ENCODE data around the gene ZFR2. TPM values are rescaled to one million over a fixed set of nuclear protein-coding genes. Genes with fewer than 3 reads are reported as not detected.
"Not testable (repeated sequence)": the region's sequence is repeated elsewhere in the genome, so short reads cannot be mapped to it uniquely, and the experiment has no call there.

ZFR2 gene
- total and polyA plus RNA-seq, 4 experiments from 2014 or later, result 1.2 to 4.1 (median 3.5) TPM

- Mint-ChIP-seq H3K9me3 (peaks cover 0 to 3% (median 0%) of the 10 kb centered on the region in 8 donors), H3K36me3 (peaks cover 6 to 38% of the 10 kb centered on the region in 2 donors), H3K4me3 (peak overlapping the region; percentile 96 to 99 (median 98)), H3K27me3 (peaks cover 0 to 2% of the 10 kb centered on the region in 2 donors), H3K27ac (peak overlapping the region; percentile 100), H3K4me1 (peaks cover 16 to 59% (median 34%) of the 10 kb centered on the region in 4 donors)
- H3K27me3 ChIP-seq (ENCODE audit: insufficient read depth, low read length), result no peaks in the 10 kb centered on the region
- peaks cover 12% of the 10 kb centered on the region for H3K36me3 ChIP-seq (ENCODE audit: insufficient read depth, low read length)
- peaks cover 46% of the 10 kb centered on the region for H3K4me1 ChIP-seq (ENCODE audit: insufficient read depth, low read length)
- peak overlapping the region in 1 of 2 donors; percentile 98 for H3K4me3 ChIP-seq (ENCODE audit: low read length in 2 of 2)
- no peak for DNase-seq
- POLR2A ChIA-PET (ENCODE audit: partially characterized antibody), result interaction anchor here (0.8 to 3.8 kb wide), 35 partner anchors 9 to 1206 kb away, joined by 3 to 46 read pairs (median 6); partner anchors contain the start of genes DAPK3, DOHH, EEF2 and FEM1A
- intact Hi-C loops (cut with micrococcal nuclease), result loop anchor here (1.0 to 5.0 kb wide), 6 partner anchors 41 to 710 kb away; partner anchors contain the start of genes DAPK3, EEF2 and HDGFL2
- peak overlapping the region; percentile 100 for H3K27ac ChIP-seq (ENCODE audit: low read depth, low read length)
- H3K9me3 ChIP-seq (ENCODE audit: control insufficient read depth in 1 of 2, low read length in 2 of 2), result no peaks in the 10 kb centered on the region
- CTCF ChIA-PET (ENCODE audit: partially characterized antibody), result interaction anchor here (1.0 to 9.7 kb wide), 18 partner anchors 9 to 1710 kb away, joined by 3 to 82 read pairs (median 4); partner anchors contain the start of genes DOHH and EEF2
These were observed 106.7 kb downstream of the ZFR2 start for GRCh38 chr19:3762130-3762473.

GRCh38 chr19:3761382-3762129 lies 107.3 kb downstream of the ZFR2 start, which contains the start of gene APBA3:
Gene APBA3, minus strand, starts transcription at chr19:3761692. Its CDS starts 1,428 bp downstream, at chr19:3760264.
- CTCF ChIA-PET (ENCODE audit: partially characterized antibody), result interaction anchor here (0.5 to 9.7 kb wide), 15 partner anchors 9 to 224 kb away, joined by 3 to 82 read pairs (median 6); partner anchors contain the start of gene EEF2
- intact Hi-C loops (cut with micrococcal nuclease), result loop anchor here (1.0 to 5.0 kb wide), 6 partner anchors 40 to 711 kb away; partner anchors contain the start of genes DAPK3, EEF2 and HDGFL2

GRCh38 chr19:3760871-3761361 lies 107.9 kb downstream of the ZFR2 start:
- H3K9me3 Mint-ChIP-seq, result peaks cover 0 to 3% (median 0%) of the 10 kb centered on the region in 8 donors
- H3K27ac Mint-ChIP-seq, result peak overlapping the region; percentile 95 to 100 (median 99)
- Histone ChIP-seq H3K36me3 (ENCODE audit: insufficient read depth, low read length) (peaks cover 10% of the 10 kb centered on the region), H3K4me1 (ENCODE audit: insufficient read depth, low read length) (peaks cover 46% of the 10 kb centered on the region), H3K4me3 (ENCODE audit: low read length in 2 of 2) (peak overlapping the region; percentile 91 to 94), H3K9me3 (ENCODE audit: control insufficient read depth in 1 of 2, low read length in 2 of 2) (no peaks in the 10 kb centered on the region), H3K27ac (ENCODE audit: low read depth, low read length) (peak overlapping the region; percentile 99), H3K27me3 (ENCODE audit: insufficient read depth, low read length) (no peaks in the 10 kb centered on the region)
- peaks cover 5 to 34% of the 10 kb centered on the region in 2 donors for H3K36me3 Mint-ChIP-seq
- peaks cover 0 to 2% of the 10 kb centered on the region in 2 donors for H3K27me3 Mint-ChIP-seq
- POLR2A ChIA-PET (ENCODE audit: partially characterized antibody), result interaction anchor here (0.6 to 3.8 kb wide), 8 partner anchors 9 to 61 kb away, joined by 3 to 46 read pairs (median 18); no protein-coding TSS in a partner anchor
- intact Hi-C loops (cut with micrococcal nuclease), result loop anchor here (5.0 kb wide), 1 partner anchor 711 kb away; the partner anchor contains the start of gene HDGFL2
- peak overlapping the region; percentile 94 to 97 (median 96) for H3K4me3 Mint-ChIP-seq
- CTCF ChIA-PET (ENCODE audit: partially characterized antibody), result interaction anchor here (0.5 to 9.7 kb wide), 7 partner anchors 11 to 196 kb away, joined by 3 to 82 read pairs (median 10); no protein-coding TSS in a partner anchor
- peak; percentile 48 to 57 (median 56) for DNase-seq
- peaks cover 18 to 59% (median 33%) of the 10 kb centered on the region in 4 donors for H3K4me1 Mint-ChIP-seq

More at GRCh38 chr19:3761382-3762129, 107.3 kb downstream of the ZFR2 start, which contains the start of gene APBA3:
- Histone ChIP-seq H3K27me3 (ENCODE audit: insufficient read depth, low read length) (no peaks in the 10 kb centered on the region), H3K36me3 (ENCODE audit: insufficient read depth, low read length) (peaks cover 12% of the 10 kb centered on the region), H3K4me1 (ENCODE audit: insufficient read depth, low read length) (peaks cover 46% of the 10 kb centered on the region), H3K9me3 (ENCODE audit: control insufficient read depth in 1 of 2, low read length in 2 of 2) (no peaks in the 10 kb centered on the region), H3K4me3 (ENCODE audit: low read length in 2 of 2) (peak within 1 kb of the TSS; percentile 91 to 98), H3K27ac (ENCODE audit: low read depth, low read length) (peak within 1 kb of the TSS; percentile 100)
- Mint-ChIP-seq H3K4me1 (peaks cover 19 to 61% (median 35%) of the 10 kb centered on the region in 4 donors), H3K9me3 (peaks cover 0 to 3% (median 0%) of the 10 kb centered on the region in 8 donors), H3K27ac (peak within 1 kb of the TSS; percentile 100), H3K27me3 (peaks cover 0 to 2% of the 10 kb centered on the region in 2 donors), H3K4me3 (peak within 1 kb of the TSS; percentile 96 to 99 (median 98)), H3K36me3 (peaks cover 7 to 38% of the 10 kb centered on the region in 2 donors)
- POLR2A ChIA-PET (ENCODE audit: partially characterized antibody), result interaction anchor here (0.6 to 3.8 kb wide), 28 partner anchors 9 to 1207 kb away, joined by 3 to 46 read pairs (median 7); partner anchors contain the start of genes DAPK3, DOHH, EEF2 and KDM4B
- peak; percentile 90 to 94 (median 92) for DNase-seq

GRCh38 chr19:3759482-3760254 lies 109.2 kb downstream of the ZFR2 start:
- intact Hi-C loops (cut with micrococcal nuclease), result loop anchor here (5.0 kb wide), 1 partner anchor 713 kb away; the partner anchor contains the start of gene HDGFL2
- peaks cover 4% of the 10 kb centered on the region for H3K36me3 ChIP-seq (ENCODE audit: insufficient read depth, low read length)

GRCh38 chr19:3758297-3758696 lies 110.5 kb downstream of the ZFR2 start:
- H3K27me3 ChIP-seq (ENCODE audit: insufficient read depth, low read length); H3K9me3 Mint-ChIP-seq; H3K27ac ChIP-seq (ENCODE audit: low read depth, low read length); H3K9me3 ChIP-seq (ENCODE audit: control insufficient read depth in 1 of 2, low read length in 2 of 2); H3K27me3 Mint-ChIP-seq; H3K4me3 Mint-ChIP-seq; H3K36me3 ChIP-seq (ENCODE audit: insufficient read depth, low read length); intact Hi-C loops (cut with micrococcal nuclease); H3K4me3 ChIP-seq (ENCODE audit: low read length in 2 of 2): not testable (repeated sequence)
- ChIA-PET CTCF (ENCODE audit: partially characterized antibody) (interaction anchor here (9.7 kb wide), 1 partner anchor 64 kb away, joined by 82 read pairs; no protein-coding TSS in a partner anchor), POLR2A (ENCODE audit: partially characterized antibody) (interaction anchor here (1.9 kb wide), 1 partner anchor 11 kb away, joined by 4 read pairs; no protein-coding TSS in a partner anchor)
- H3K4me1 ChIP-seq (ENCODE audit: insufficient read depth, low read length), result peaks cover 44% of the 10 kb centered on the region
- Mint-ChIP-seq H3K36me3 (peaks cover 11 to 49% of the 10 kb centered on the region in 2 donors), H3K27ac (peak overlapping the region in 1 of 7 donors; percentile 78), H3K4me1 (peaks cover 23 to 66% (median 40%) of the 10 kb centered on the region in 4 donors)
- peak in 1 of 5 donors; percentile 19 for DNase-seq

More at GRCh38 chr19:3759482-3760254, 109.2 kb downstream of the ZFR2 start:
- Mint-ChIP-seq H3K27ac (peak overlapping the region in 5 of 7 donors; percentile 25 to 100 (median 57)), H3K9me3 (peaks cover 0 to 3% (median 0%) of the 10 kb centered on the region in 8 donors), H3K4me1 (peaks cover 21 to 68% (median 41%) of the 10 kb centered on the region in 4 donors), H3K4me3 (peak overlapping the region in 6 of 8 donors; percentile 31 to 95 (median 46)), H3K36me3 (peaks cover 11 to 43% of the 10 kb centered on the region in 2 donors), H3K27me3 (peaks cover 0 to 2% of the 10 kb centered on the region in 2 donors)
- H3K4me1 ChIP-seq (ENCODE audit: insufficient read depth, low read length), result peaks cover 46% of the 10 kb centered on the region
- ChIA-PET POLR2A (ENCODE audit: partially characterized antibody) (interaction anchor here (1.0 to 3.8 kb wide), 4 partner anchors 9 to 38 kb away, joined by 3 to 36 read pairs (median 4); no protein-coding TSS in a partner anchor), CTCF (ENCODE audit: partially characterized antibody) (interaction anchor here (9.7 kb wide), 1 partner anchor 63 kb away, joined by 82 read pairs; no protein-coding TSS in a partner anchor)
- H3K27me3 ChIP-seq (ENCODE audit: insufficient read depth, low read length), result no peaks in the 10 kb centered on the region
- peak in 1 of 5 donors; percentile 30 for DNase-seq
- no peaks in the 10 kb centered on the region for H3K9me3 ChIP-seq (ENCODE audit: control insufficient read depth in 1 of 2, low read length in 2 of 2)
- H3K4me3 ChIP-seq (ENCODE audit: low read length in 2 of 2), result no peak overlapping the region
- H3K27ac ChIP-seq (ENCODE audit: low read depth, low read length), result peak overlapping the region; percentile 12

GRCh38 chr19:3757705-3758104 lies 111.1 kb downstream of the ZFR2 start:
- H3K4me3 Mint-ChIP-seq; H3K4me3 ChIP-seq (ENCODE audit: low read length in 2 of 2); H3K27ac ChIP-seq (ENCODE audit: low read depth, low read length); H3K36me3 ChIP-seq (ENCODE audit: insufficient read depth, low read length); H3K9me3 ChIP-seq (ENCODE audit: control insufficient read depth in 1 of 2, low read length in 2 of 2); H3K9me3 Mint-ChIP-seq; DNase-seq; H3K27me3 Mint-ChIP-seq; intact Hi-C loops (cut with micrococcal nuclease); H3K27me3 ChIP-seq (ENCODE audit: insufficient read depth, low read length): not testable (repeated sequence)
- Mint-ChIP-seq H3K36me3 (peaks cover 14 to 48% of the 10 kb centered on the region in 2 donors), H3K4me1 (peaks cover 18 to 60% (median 34%) of the 10 kb centered on the region in 4 donors), H3K27ac (peak overlapping the region in 1 of 7 donors; percentile 16)
- CTCF ChIA-PET (ENCODE audit: partially characterized antibody), result interaction anchor here (9.7 kb wide), 1 partner anchor 65 kb away, joined by 82 read pairs; no protein-coding TSS in a partner anchor
- POLR2A ChIA-PET (ENCODE audit: partially characterized antibody), result interaction anchor here (1.3 to 1.9 kb wide), 2 partner anchors 10 to 55 kb away, joined by 4 to 5 read pairs; no protein-coding TSS in a partner anchor
- peaks cover 40% of the 10 kb centered on the region for H3K4me1 ChIP-seq (ENCODE audit: insufficient read depth, low read length)
